Activated CD4-positive, alpha-beta T cell treated with anti-CD3 and anti-CD28 coated beads, Interleukin-2, amount 50 U/mL, for 24 hours (primary cell): ENCODE data around the gene UGT1A10.

Source experiments
- DNase-seq, 2 donors: peaks; one replicate each; pipeline ENCODE4 v3.0.0-alpha.2; 2020; ENCODE audit warnings: low read depth in 1 of 2, low spot score in 1 of 2

UGT1A10 gene

DNA sequence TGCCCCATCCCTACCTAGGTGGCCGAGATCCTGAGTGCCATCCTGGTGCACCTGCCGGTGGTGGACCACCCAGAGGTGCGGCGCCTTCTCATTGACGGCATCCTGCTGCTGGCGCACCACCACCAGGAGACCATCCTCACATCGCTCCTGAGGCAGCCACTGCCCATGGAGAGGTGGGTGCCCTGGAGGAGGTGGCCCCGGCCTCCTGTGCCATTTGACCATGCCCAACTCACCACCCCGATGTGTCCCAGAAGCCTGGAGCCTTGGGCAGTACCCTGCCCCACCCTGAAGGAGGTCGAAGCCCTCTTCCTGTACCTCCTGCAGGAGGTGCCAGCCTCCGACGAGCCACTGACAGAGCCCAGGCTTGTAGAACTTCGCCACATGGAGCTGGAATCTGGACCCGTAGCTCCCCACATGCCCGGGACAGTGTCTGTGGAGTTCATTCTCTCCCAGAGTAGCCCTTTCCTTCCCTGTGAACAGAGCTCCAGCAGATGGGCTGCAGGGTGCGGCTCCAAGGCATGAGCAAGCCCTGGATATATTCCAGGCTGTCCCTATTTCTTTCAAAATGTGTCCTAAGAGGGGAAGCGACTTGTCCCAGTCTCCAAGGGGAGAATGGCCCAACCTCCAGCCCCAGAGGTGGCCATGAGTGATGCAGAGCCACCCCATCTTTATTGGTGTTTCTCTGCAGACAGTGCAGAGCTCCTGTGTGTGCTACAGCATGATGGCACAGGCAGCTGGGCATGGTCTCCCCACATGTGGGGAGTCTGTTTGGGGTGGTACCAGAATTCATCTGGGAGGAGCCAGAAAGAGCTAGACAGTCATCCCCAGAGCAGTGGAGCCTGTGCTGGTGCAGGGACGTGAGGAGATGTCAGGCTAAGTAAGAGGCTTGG, 183.9 kb downstream of the UGT1A10 start:
- DNase-seq = no peak

DNA sequence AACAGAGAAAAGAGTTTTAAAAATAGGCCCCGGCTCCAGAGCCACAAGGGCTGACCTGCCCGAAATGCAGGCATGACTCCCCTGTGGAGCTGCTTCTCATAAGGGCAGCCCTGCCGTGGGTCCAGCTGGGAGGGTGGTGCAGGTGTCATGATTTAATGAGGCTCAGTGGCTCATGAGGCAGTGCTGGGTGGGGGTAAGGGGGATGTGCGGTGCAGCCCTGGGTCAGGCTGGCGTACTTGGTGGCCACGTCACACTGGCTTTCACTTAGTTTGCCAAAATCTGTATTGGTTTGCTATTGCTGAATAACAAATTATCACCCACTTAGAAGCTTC, 184.5 kb downstream of the UGT1A10 start:
- DNase-seq = no peak

DNA sequence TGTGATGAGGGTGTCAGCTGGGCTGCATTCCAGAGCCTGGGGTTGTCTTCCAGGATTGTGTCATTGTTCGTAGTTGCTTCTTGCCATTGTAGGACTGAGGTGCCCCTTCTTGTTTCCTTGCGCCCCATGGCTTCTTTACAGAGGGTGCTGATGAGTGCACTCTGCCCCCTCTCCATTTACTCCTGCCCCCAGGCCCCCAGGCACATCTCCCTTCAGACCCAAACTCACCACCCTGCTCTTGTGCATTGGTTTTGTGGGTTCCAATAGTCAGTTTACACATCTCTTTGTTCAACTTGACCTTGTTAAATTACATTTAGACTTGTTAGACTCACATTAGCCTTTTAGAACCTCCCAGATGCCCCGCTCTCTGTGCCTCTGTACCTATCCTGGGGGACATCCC, 184.9 kb downstream of the UGT1A10 start:
- DNase-seq = no peak

DNA sequence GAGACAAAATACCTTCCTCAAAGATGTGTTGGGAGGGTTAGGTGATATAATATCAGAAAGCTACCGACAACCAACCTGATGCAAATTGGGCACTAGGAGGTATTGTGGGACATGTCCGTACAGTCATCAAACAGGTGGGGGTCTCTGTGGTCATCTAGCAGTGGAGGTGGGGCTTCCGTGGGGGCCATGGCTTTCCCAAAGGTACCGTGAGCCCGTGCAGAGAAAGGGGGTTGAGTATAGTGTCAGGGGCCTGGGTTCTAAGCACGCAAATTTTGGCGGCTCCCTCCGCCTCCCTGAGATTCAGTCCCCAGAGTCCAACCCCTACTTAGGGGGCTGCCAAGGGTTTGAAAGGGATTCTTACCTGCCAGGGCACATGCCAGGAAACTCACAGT, 185.5 kb downstream of the UGT1A10 start:
- DNase-seq = no peak

DNA sequence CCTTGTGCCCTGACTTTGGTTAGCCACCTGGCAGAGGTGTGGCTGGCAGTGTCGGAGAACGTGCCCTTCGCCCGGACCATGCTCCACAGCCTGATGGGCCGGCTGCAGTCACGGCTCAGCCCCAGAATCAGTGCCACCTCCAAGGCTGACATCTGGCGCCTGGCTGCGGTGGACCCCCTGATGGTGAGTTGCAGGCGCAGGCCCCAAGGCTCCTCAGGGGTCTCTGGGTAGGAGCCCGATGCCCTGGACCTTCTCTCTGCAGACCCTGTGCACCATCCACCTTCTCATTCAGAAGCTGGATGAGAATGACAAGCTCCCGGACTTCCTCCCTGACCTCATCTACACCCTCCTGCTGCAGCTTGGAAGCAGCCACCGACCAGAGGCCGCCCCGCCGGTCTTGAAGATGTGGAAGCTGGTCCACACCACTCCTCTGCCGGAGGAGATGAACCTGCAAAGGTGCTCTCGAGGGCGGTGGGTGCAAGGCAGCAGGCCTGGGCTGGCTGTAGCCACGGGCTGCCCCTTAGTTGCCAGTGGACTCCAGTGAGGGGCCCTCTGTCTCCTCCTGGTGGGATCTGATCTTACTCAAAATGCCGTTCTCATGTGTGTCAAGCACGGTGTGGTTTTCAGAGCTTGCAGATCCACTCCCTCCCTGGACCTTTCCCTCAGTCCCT, 186.0 kb downstream of the UGT1A10 start:
- no peak for DNase-seq
